GM12892 (cell line): Measurements from ENCODE around the gene COG3.

Experiments
- POLR2A ChIP-seq: IDR thresholded peaks from 2 replicates; pipeline ENCODE4 v1.6.1; 2011; ENCODE audit warnings: low read depth, low read length, control low read depth
- POLR2AphosphoS5 ChIP-seq: IDR thresholded peaks from 2 replicates; pipeline ENCODE4 v1.6.1; 2011; ENCODE audit warnings: low read depth, low read length, control low read depth

GRCh38 chr13:45479661-45480060, 14.9 kb downstream of the COG3 start:
- TF ChIP-seq POLR2A (no peak), POLR2AphosphoS5 (no peak)
